H1 (cell line): ENCODE measurements around the gene AAR2. TPM values are rescaled to one million over a fixed set of nuclear protein-coding genes. Genes with fewer than 3 reads are reported as not detected.

Experiments used
- BACH1 ChIP-seq: IDR thresholded peaks from 2 replicates; pipeline ENCODE4 v1.6.1; 2012; ENCODE audit warnings: low read length, improper control_type of control experiment
- BCL11A ChIP-seq, 2 experiments: IDR thresholded peaks; one replicate each; pipeline ENCODE4 v1.6.1; 2011; ENCODE audit warnings: low read depth in 2 of 2, low read length in 2 of 2, mild to moderate bottlenecking in 2 of 2
- CBX5 ChIP-seq: fragments of 300-800, 300-1000 bp; sonication (generic); IDR thresholded peaks from 2 replicates; pipeline ENCODE4 v1.7.1; 2016; ENCODE audit warnings: antibody characterized with exemption, low read length, low read depth
- CEBPB ChIP-seq: IDR thresholded peaks from 2 replicates; pipeline ENCODE4 v1.6.1; 2012; ENCODE audit warnings: low read depth, low read length
- POLR2AphosphoS5 ChIP-seq: IDR thresholded peaks from 2 replicates; pipeline ENCODE4 v1.6.1; 2011; ENCODE audit warnings: low read depth, low read length
- polyA plus RNA-seq, 7 experiments: library from polyadenylated mRNA; depleted of rRNA in 3 of 7; stranded (reverse) in 5 of 7; unstranded in 2 of 7; fragments of >200 nt in 5 of 7; fragments of 200-250 nt in 2 of 7; gene quantifications; 1 replicate in 5 of 7; 2 replicates in 1 of 7; 4 replicates in 1 of 7; pipeline versions ENCODE4 v1.2.1 to v1.2.3, GENCODE V29; 2011 to 2013; ENCODE audit warnings: missing spikeins in 2 of 7, mixed read lengths in 2 of 7
- total RNA-seq: library from RNA; stranded (reverse); fragmentation: NEBNext Ultra II Directional; extraction: Animal tissue kit (Norgen Biotek cat#: 25700); gene quantifications from 2 replicates; pipeline ENCODE4 v1.2.1, GENCODE V29; 2021

The AAR2 gene
- total and polyA plus RNA-seq, 2 of the 8 experiments (the other 6 are each of a cell fraction or from before 2014, with no cell fraction given): 25.5 to 36.1 TPM

GRCh38 chr20:36260316-36260715 is 24.0 kb downstream of the AAR2 start (continued):
- TF ChIP-seq CEBPB: no peak
- TF ChIP-seq POLR2AphosphoS5: no peak
- TF ChIP-seq BCL11A (IDR thresholded peaks at IDR 0.05; ENCODE audit: low read depth in 2 of 2, low read length in 2 of 2): no peak
- TF ChIP-seq BACH1: no peak
- no peak for TF ChIP-seq CBX5
